Nephron (organoid): Measurements from ENCODE around the gene ROBO2.
A peak's percentile ranks its signal among the peaks of the same experiment; 100 is the strongest.

Experiments used
- H3K27ac Mint-ChIP-seq, 3 experiments: 2 replicates each; pipeline ENCODE4 v1.8.0; 2020; ENCODE audit warnings: mixed read lengths in 3 of 3, mild to moderate bottlenecking in 2 of 3, moderate library complexity in 1 of 3
- H3K27me3 Mint-ChIP-seq: 2 replicates; pipeline ENCODE4 v1.8.0; 2021; ENCODE audit warnings: low read depth, mild to moderate bottlenecking, moderate library complexity, mixed read lengths
- H3K36me3 Mint-ChIP-seq: 2 replicates; pipeline ENCODE4 v1.8.0; 2020; ENCODE audit warnings: low read depth, mixed read lengths
- H3K4me1 Mint-ChIP-seq: 2 replicates; pipeline ENCODE4 v1.8.0; 2020; ENCODE audit warnings: mixed read lengths
- H3K4me3 Mint-ChIP-seq, 3 experiments: 2 replicates each; pipeline ENCODE4 v1.8.0; 2020; ENCODE audit warnings: mild to moderate bottlenecking in 3 of 3, mixed read lengths in 3 of 3, moderate library complexity in 2 of 3
- H3K9me3 Mint-ChIP-seq: 2 replicates; pipeline ENCODE4 v1.8.0; 2020; ENCODE audit warnings: mixed read lengths
- TF ChIP-seq, protein P1 (sequence below), 3 experiments: fragments of 200-600 bp; sonication (generic); IDR thresholded peaks; one replicate each; pipeline ENCODE4 v1.5.0; 2021; ENCODE audit warnings: antibody characterized with exemption in 3 of 3; ENCODE audit not compliant: unreplicated experiment in 3 of 3

Gene ROBO2

DNA sequence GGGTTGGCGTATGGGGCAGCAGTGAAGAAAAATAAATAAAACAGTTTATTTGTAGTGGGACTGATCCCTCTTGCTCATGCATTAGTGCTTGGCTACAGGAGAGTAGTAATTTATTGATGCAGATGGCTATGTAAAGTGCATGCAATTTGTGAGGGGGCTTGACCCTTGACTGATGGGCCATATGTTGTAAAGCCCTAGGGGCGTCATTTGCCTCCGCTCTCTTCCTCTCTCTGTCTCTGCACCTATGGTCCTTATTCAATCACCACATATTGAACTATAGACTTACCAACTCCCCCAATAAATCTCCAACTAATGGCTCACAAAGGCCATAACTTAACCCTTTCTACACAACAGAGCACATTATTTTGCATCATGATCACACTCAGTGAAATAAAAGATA is 227.7 kb downstream of the ROBO2 start:
- Mint-ChIP-seq H3K9me3 (no peaks in the 10 kb centered on the region), H3K27me3 (no peaks in the 10 kb centered on the region), H3K4me3 (no peak overlapping the region), H3K36me3 (peaks cover 8% of the 10 kb centered on the region), H3K27ac (no peak overlapping the region), H3K4me1 (peaks cover 17% of the 10 kb centered on the region)
- TF ChIP-seq, protein P1, sequence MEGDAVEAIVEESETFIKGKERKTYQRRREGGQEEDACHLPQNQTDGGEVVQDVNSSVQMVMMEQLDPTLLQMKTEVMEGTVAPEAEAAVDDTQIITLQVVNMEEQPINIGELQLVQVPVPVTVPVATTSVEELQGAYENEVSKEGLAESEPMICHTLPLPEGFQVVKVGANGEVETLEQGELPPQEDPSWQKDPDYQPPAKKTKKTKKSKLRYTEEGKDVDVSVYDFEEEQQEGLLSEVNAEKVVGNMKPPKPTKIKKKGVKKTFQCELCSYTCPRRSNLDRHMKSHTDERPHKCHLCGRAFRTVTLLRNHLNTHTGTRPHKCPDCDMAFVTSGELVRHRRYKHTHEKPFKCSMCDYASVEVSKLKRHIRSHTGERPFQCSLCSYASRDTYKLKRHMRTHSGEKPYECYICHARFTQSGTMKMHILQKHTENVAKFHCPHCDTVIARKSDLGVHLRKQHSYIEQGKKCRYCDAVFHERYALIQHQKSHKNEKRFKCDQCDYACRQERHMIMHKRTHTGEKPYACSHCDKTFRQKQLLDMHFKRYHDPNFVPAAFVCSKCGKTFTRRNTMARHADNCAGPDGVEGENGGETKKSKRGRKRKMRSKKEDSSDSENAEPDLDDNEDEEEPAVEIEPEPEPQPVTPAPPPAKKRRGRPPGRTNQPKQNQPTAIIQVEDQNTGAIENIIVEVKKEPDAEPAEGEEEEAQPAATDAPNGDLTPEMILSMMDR (IDR thresholded peaks at IDR 0.05; ENCODE audit: unreplicated experiment in 3 of 3): no peak

DNA sequence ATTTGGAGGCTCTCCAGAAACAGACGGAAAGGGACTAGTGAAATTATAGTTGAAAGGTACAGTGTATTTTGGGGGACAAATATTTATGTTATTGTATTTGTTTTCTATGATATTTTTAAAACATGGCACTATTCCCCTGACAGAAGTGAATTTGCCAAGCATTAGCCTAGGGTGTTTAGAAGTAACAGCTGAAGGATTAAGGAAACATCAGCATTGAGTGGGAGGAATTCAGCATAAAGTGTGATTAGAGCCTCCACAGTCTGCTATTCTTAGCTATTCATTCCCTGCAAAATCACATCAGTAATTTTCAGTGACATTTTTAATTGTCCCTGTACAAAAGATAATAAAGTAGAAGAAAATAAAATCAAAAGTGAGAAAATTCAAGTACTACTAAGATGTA is 231.4 kb downstream of the ROBO2 start:
- Mint-ChIP-seq H3K4me1 (peaks cover 14% of the 10 kb centered on the region), H3K27me3 (no peaks in the 10 kb centered on the region), H3K4me3 (peak overlapping the region in 1 of 3 experiments; percentile 25), H3K9me3 (no peaks in the 10 kb centered on the region), H3K27ac (peak overlapping the region in 2 of 3 experiments; percentile 10 to 71), H3K36me3 (peaks cover 7% of the 10 kb centered on the region)
- TF ChIP-seq, protein P1 (IDR thresholded peaks at IDR 0.05; ENCODE audit: unreplicated experiment in 3 of 3): no peak

GRCh38 chr3:77271711-77272110 is 231.8 kb downstream of the ROBO2 start:
- peaks cover 3% of the 10 kb centered on the region for H3K36me3 Mint-ChIP-seq
- TF ChIP-seq, protein P1 (IDR thresholded peaks at IDR 0.05; ENCODE audit: unreplicated experiment in 3 of 3): no peak
- peak overlapping the region in 2 of 3 experiments; percentile 10 to 71 for H3K27ac Mint-ChIP-seq
- H3K4me1 Mint-ChIP-seq: peaks cover 14% of the 10 kb centered on the region
- no peaks in the 10 kb centered on the region for H3K9me3 Mint-ChIP-seq
- peak overlapping the region in 1 of 3 experiments; percentile 25 for H3K4me3 Mint-ChIP-seq
- H3K27me3 Mint-ChIP-seq: no peaks in the 10 kb centered on the region

DNA sequence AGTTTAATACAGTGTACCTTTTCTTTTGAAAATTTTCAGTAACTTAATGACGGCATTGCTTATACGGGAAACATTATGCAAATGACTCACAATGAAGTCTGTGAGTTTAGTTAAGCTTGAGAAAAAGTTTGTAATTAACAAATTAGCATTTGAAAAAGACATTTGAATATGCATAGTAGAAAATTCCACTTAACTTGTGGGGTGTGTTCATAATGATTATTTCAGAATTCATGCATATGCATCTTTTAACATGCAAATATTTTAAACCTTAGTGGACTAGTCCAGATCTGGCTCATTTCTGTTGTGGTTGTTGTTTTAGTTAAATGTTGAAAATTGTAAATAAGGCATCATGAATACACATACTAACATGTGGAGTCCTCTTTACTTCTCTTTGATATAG is 239.4 kb downstream of the ROBO2 start:
- no peaks in the 10 kb centered on the region for H3K4me1 Mint-ChIP-seq
- peaks cover 5% of the 10 kb centered on the region for H3K27me3 Mint-ChIP-seq
- H3K4me3 Mint-ChIP-seq: no peak overlapping the region
- H3K9me3 Mint-ChIP-seq: no peaks in the 10 kb centered on the region
- TF ChIP-seq, protein P1 (IDR thresholded peaks at IDR 0.05; ENCODE audit: unreplicated experiment in 3 of 3): no peak
- H3K36me3 Mint-ChIP-seq: peaks cover 4% of the 10 kb centered on the region
- no peak overlapping the region for H3K27ac Mint-ChIP-seq

- H3K36me3 Mint-ChIP-seq: peaks cover 4% of the 10 kb centered on the region
- H3K4me3 Mint-ChIP-seq: no peak overlapping the region
- H3K4me1 Mint-ChIP-seq: peaks cover 3% of the 10 kb centered on the region
- TF ChIP-seq, protein P1 (IDR thresholded peaks at IDR 0.05; ENCODE audit: unreplicated experiment in 3 of 3): no peak
- no peaks in the 10 kb centered on the region for H3K9me3 Mint-ChIP-seq
- H3K27me3 Mint-ChIP-seq: peaks cover 5% of the 10 kb centered on the region
- no peak overlapping the region for H3K27ac Mint-ChIP-seq
These were observed 241.8 kb downstream of the ROBO2 start for GRCh38 chr3:77281721-77282120.

DNA sequence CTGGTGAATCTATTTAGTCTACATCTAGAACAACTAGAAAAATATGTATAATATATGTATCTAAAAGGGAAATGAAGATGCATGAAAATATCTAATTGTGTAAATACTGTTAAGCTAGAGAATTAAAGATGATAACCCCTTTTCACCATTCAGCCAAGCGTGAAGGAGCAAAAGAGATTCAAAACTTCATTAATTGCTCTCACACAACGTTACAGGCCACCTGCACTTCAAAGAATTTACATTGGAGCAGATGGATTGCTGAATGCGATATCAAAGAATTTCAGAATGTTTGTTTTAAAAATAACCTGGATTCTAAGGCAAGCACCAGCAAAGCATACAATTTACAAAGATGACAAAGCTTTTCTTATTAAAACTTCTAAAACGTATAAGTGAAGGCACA is 243.2 kb downstream of the ROBO2 start:
- Mint-ChIP-seq H3K27ac (no peak overlapping the region), H3K36me3 (no peaks in the 10 kb centered on the region), H3K27me3 (no peaks in the 10 kb centered on the region), H3K4me1 (peaks cover 14% of the 10 kb centered on the region), H3K4me3 (no peak overlapping the region), H3K9me3 (no peaks in the 10 kb centered on the region)
- TF ChIP-seq, protein P1 (IDR thresholded peaks at IDR 0.05; ENCODE audit: unreplicated experiment in 3 of 3): no peak
